NCI-H2107 treated with DMSO at 0.1 percent for 48 hours (cell line): ENCODE data around the gene PMPCB.

Source experiments
- DNase-seq: peaks from one replicate; lab custom pipeline; 2025; ENCODE audit not compliant: unreplicated experiment; lab: John Stamatoyannopoulos, UW

The PMPCB gene

GRCh38 chr7:103317009-103317408 lies 19.8 kb downstream of the PMPCB start:
- no peak for DNase-seq

- DNase-seq, result no peak
Observed at GRCh38 chr7:103325744-103326143, 28.5 kb downstream of the PMPCB start.

- DNase-seq, result no peak
Observed at GRCh38 chr7:103336761-103337160, 39.5 kb downstream of the PMPCB start.

GRCh38 chr7:103338864-103339263 lies 41.6 kb downstream of the PMPCB start:
- DNase-seq, result no peak

GRCh38 chr7:103341466-103341865 lies 44.2 kb downstream of the PMPCB start:
- DNase-seq, result no peak

GRCh38 chr7:103343332-103343731 lies 46.1 kb downstream of the PMPCB start:
- no peak for DNase-seq

- DNase-seq, result no peak
Observed at GRCh38 chr7:103343758-103344452, 46.7 kb downstream of the PMPCB start.

GRCh38 chr7:103344453-103345149 lies 47.4 kb downstream of the PMPCB start, which contains the start of gene DNAJC2:
Gene DNAJC2, minus strand, starts transcription at chr7:103344767. Its CDS starts 145 bp downstream, at chr7:103344622.
- DNase-seq, result peak; percentile 92

- no peak for DNase-seq
Observed at GRCh38 chr7:103346396-103346795, 49.2 kb downstream of the PMPCB start.

GRCh38 chr7:103347507-103348267 lies 50.5 kb downstream of the PMPCB start, which contains the start of gene PSMC2:
Gene PSMC2, plus strand, starts transcription at chr7:103347643. Its CDS starts 69 bp downstream, at chr7:103347712.
- peak; percentile 81 for DNase-seq

- no peak for DNase-seq
Observed at GRCh38 chr7:103348452-103348851, 51.2 kb downstream of the PMPCB start.

- DNase-seq, result no peak
Observed at GRCh38 chr7:103348959-103349358, 51.7 kb downstream of the PMPCB start.

- no peak for DNase-seq
Observed at GRCh38 chr7:103349805-103350204, 52.6 kb downstream of the PMPCB start.
